ENCODE data around the gene NCEH1.

GRCh38 chr3:172596394-172596706 lies 114.5 kb downstream of the NCEH1 start:
- TF ChIP-seq ZNF274 (IDR thresholded peaks at IDR 0.05; ENCODE audit: low read depth, low read length) (no peak), YY1 (IDR thresholded peaks at IDR 0.05; ENCODE audit: insufficient read depth, insufficient read length) (no peak), SUZ12 (IDR thresholded peaks at IDR 0.05; ENCODE audit: extremely low read depth, insufficient read depth, insufficient read length) (no peak)

Measured in NT2/D1 (cell line).